Effector memory CD8-positive, alpha-beta T cell (primary cell): ENCODE data around the gene SYTL2.

Experiments
- ATAC-seq: fragments of 150-1000 bp; cut with Tn5 transposase; replicated peaks from 2 replicates; pipeline ENCODE4 v1.10.0; 2021; ENCODE audit warnings: mild to moderate bottlenecking, moderate library complexity
- DNase-seq, 3 experiments: peaks; one replicate each; pipeline ENCODE4 v3.0.0; 2021
- H3K27ac Mint-ChIP-seq, 2 donors: one replicate each; pipeline ENCODE4 v1.8.0; 2022; ENCODE audit warnings: mild to moderate bottlenecking in 2 of 2, mixed read lengths in 2 of 2, moderate library complexity in 2 of 2
- H3K27me3 Mint-ChIP-seq, 2 donors: one replicate each; pipeline ENCODE4 v1.8.0; 2022; ENCODE audit warnings: mixed read lengths in 2 of 2
- H3K36me3 Mint-ChIP-seq: one replicate; pipeline ENCODE4 v1.8.0; 2022; ENCODE audit warnings: mild to moderate bottlenecking, moderate library complexity, mixed read lengths; ENCODE audit not compliant: insufficient read depth
- H3K4me1 Mint-ChIP-seq, 2 donors: one replicate each; pipeline ENCODE4 v1.8.0; 2022; ENCODE audit warnings: low read depth in 2 of 2, mixed read lengths in 2 of 2
- H3K4me3 Mint-ChIP-seq, 2 donors: one replicate each; pipeline ENCODE4 v1.8.0; 2022; ENCODE audit warnings: mild to moderate bottlenecking in 2 of 2, mixed read lengths in 2 of 2, moderate library complexity in 2 of 2
- H3K9me3 Mint-ChIP-seq, 2 donors: one replicate each; pipeline ENCODE4 v1.8.0; 2022; ENCODE audit warnings: mixed read lengths in 2 of 2

Gene SYTL2

GRCh38 chr11:85821636-85822035 lies 10.7 kb upstream of the SYTL2 start:
- H3K36me3 Mint-ChIP-seq: peaks cover 9% of the 10 kb centered on the region
- H3K4me1 Mint-ChIP-seq: peaks cover 39 to 44% of the 10 kb centered on the region in 2 donors
- DNase-seq (no peak), ATAC-seq (no peak)
- H3K4me3 Mint-ChIP-seq: no peak overlapping the region
- H3K27me3 Mint-ChIP-seq: no peaks in the 10 kb centered on the region
- H3K27ac Mint-ChIP-seq: peak overlapping the region; percentile 19 to 90
- H3K9me3 Mint-ChIP-seq: no peaks in the 10 kb centered on the region

GRCh38 chr11:85819441-85819840 lies 8.5 kb upstream of the SYTL2 start:
- no peaks in the 10 kb centered on the region for H3K27me3 Mint-ChIP-seq
- peaks cover 6% of the 10 kb centered on the region for H3K36me3 Mint-ChIP-seq
- no peak for ATAC-seq
- DNase-seq: no peak
- no peaks in the 10 kb centered on the region for H3K9me3 Mint-ChIP-seq
- no peak overlapping the region for H3K4me3 Mint-ChIP-seq
- H3K4me1 Mint-ChIP-seq: peaks cover 23 to 25% of the 10 kb centered on the region in 2 donors
- H3K27ac Mint-ChIP-seq: no peak overlapping the region

GRCh38 chr11:85815186-85815931 lies 4.4 kb upstream of the SYTL2 start:
- ATAC-seq (no peak), DNase-seq (no peak)
- Mint-ChIP-seq H3K4me1 (peaks cover 19 to 21% of the 10 kb centered on the region in 2 donors), H3K36me3 (peaks cover 9% of the 10 kb centered on the region), H3K27me3 (no peaks in the 10 kb centered on the region), H3K4me3 (no peak overlapping the region), H3K9me3 (no peaks in the 10 kb centered on the region), H3K27ac (no peak overlapping the region)

GRCh38 chr11:85813721-85814120 lies 2.8 kb upstream of the SYTL2 start:
- ATAC-seq: no peak
- no peak overlapping the region for H3K4me3 Mint-ChIP-seq
- H3K9me3 Mint-ChIP-seq: no peaks in the 10 kb centered on the region
- H3K4me1 Mint-ChIP-seq: peaks cover 36 to 37% of the 10 kb centered on the region in 2 donors
- H3K36me3 Mint-ChIP-seq: peaks cover 24% of the 10 kb centered on the region
- H3K27me3 Mint-ChIP-seq: no peaks in the 10 kb centered on the region
- H3K27ac Mint-ChIP-seq: no peak overlapping the region
- no peak for DNase-seq

GRCh38 chr11:85811624-85812023 lies 683 bp upstream of the SYTL2 start:
- H3K9me3 Mint-ChIP-seq: no peaks in the 10 kb centered on the region
- H3K27me3 Mint-ChIP-seq: no peaks in the 10 kb centered on the region
- H3K36me3 Mint-ChIP-seq: peaks cover 28% of the 10 kb centered on the region
- no peak for ATAC-seq
- peak overlapping the region; percentile 95 to 97 for H3K4me3 Mint-ChIP-seq
- no peak for DNase-seq
- H3K4me1 Mint-ChIP-seq: peaks cover 42 to 43% of the 10 kb centered on the region in 2 donors
- peak overlapping the region; percentile 94 to 97 for H3K27ac Mint-ChIP-seq

GRCh38 chr11:85810521-85810870 lies 445 bp downstream of the SYTL2 start:
- ATAC-seq (no peak), DNase-seq (no peak)
- H3K36me3 Mint-ChIP-seq: peaks cover 31% of the 10 kb centered on the region
- no peaks in the 10 kb centered on the region for H3K27me3 Mint-ChIP-seq
- H3K27ac Mint-ChIP-seq: peak overlapping the region; percentile 94 to 97
- H3K9me3 Mint-ChIP-seq: no peaks in the 10 kb centered on the region
- H3K4me1 Mint-ChIP-seq: peaks cover 50 to 52% of the 10 kb centered on the region in 2 donors
- peak overlapping the region; percentile 95 to 97 for H3K4me3 Mint-ChIP-seq

- Mint-ChIP-seq H3K27me3 (no peaks in the 10 kb centered on the region), H3K27ac (peak overlapping the region; percentile 94 to 97), H3K36me3 (peaks cover 33% of the 10 kb centered on the region), H3K4me3 (peak overlapping the region; percentile 95 to 97), H3K9me3 (no peaks in the 10 kb centered on the region), H3K4me1 (peaks cover 54 to 57% of the 10 kb centered on the region in 2 donors)
- ATAC-seq: peak; percentile 38
- peak; percentile 20 to 32 (median 29) for DNase-seq
Observed at GRCh38 chr11:85809863-85810262, 1.1 kb downstream of the SYTL2 start.

- peak overlapping the region; percentile 95 to 97 for H3K4me3 Mint-ChIP-seq
- peaks cover 33% of the 10 kb centered on the region for H3K36me3 Mint-ChIP-seq
- ATAC-seq: peak; percentile 57
- no peaks in the 10 kb centered on the region for H3K9me3 Mint-ChIP-seq
- peak in 2 of 3 experiments; percentile 21 to 26 for DNase-seq
- H3K27ac Mint-ChIP-seq: peak overlapping the region; percentile 94 to 97
- peaks cover 57 to 62% of the 10 kb centered on the region in 2 donors for H3K4me1 Mint-ChIP-seq
- no peaks in the 10 kb centered on the region for H3K27me3 Mint-ChIP-seq
Observed at GRCh38 chr11:85809191-85809590, 1.8 kb downstream of the SYTL2 start.

- peaks cover 37% of the 10 kb centered on the region for H3K36me3 Mint-ChIP-seq
- H3K9me3 Mint-ChIP-seq: no peaks in the 10 kb centered on the region
- DNase-seq (no peak), ATAC-seq (no peak)
- H3K27me3 Mint-ChIP-seq: no peaks in the 10 kb centered on the region
- peaks cover 52 to 67% of the 10 kb centered on the region in 2 donors for H3K4me1 Mint-ChIP-seq
- peak overlapping the region in 1 of 2 donors; percentile 0 for H3K27ac Mint-ChIP-seq
- peak overlapping the region; percentile 5 to 6 for H3K4me3 Mint-ChIP-seq
Observed at GRCh38 chr11:85806876-85807275, 4.1 kb downstream of the SYTL2 start.

- Mint-ChIP-seq H3K27ac (peak overlapping the region; percentile 0 to 18), H3K27me3 (no peaks in the 10 kb centered on the region), H3K4me3 (peak overlapping the region in 1 of 2 donors; percentile 5), H3K4me1 (peaks cover 54 to 70% of the 10 kb centered on the region in 2 donors), H3K9me3 (no peaks in the 10 kb centered on the region), H3K36me3 (peaks cover 37% of the 10 kb centered on the region)
- ATAC-seq: no peak
- DNase-seq: no peak
Observed at GRCh38 chr11:85806016-85806415, 4.9 kb downstream of the SYTL2 start.

- Mint-ChIP-seq H3K4me1 (peaks cover 59 to 76% of the 10 kb centered on the region in 2 donors), H3K4me3 (peak overlapping the region; percentile 3 to 51), H3K9me3 (no peaks in the 10 kb centered on the region), H3K36me3 (peaks cover 33% of the 10 kb centered on the region), H3K27ac (peak overlapping the region; percentile 3 to 71), H3K27me3 (no peaks in the 10 kb centered on the region)
- DNase-seq (no peak), ATAC-seq (no peak)
Observed at GRCh38 chr11:85805387-85805786, 5.6 kb downstream of the SYTL2 start.

- H3K9me3 Mint-ChIP-seq: no peaks in the 10 kb centered on the region
- DNase-seq (no peak), ATAC-seq (no peak)
- peaks cover 58 to 74% of the 10 kb centered on the region in 2 donors for H3K4me1 Mint-ChIP-seq
- peaks cover 20% of the 10 kb centered on the region for H3K36me3 Mint-ChIP-seq
- no peak overlapping the region for H3K27ac Mint-ChIP-seq
- no peaks in the 10 kb centered on the region for H3K27me3 Mint-ChIP-seq
- no peak overlapping the region for H3K4me3 Mint-ChIP-seq
Observed at GRCh38 chr11:85803920-85804319, 7.0 kb downstream of the SYTL2 start.

GRCh38 chr11:85803303-85803702 lies 7.6 kb downstream of the SYTL2 start:
- ATAC-seq (no peak), DNase-seq (no peak)
- H3K27ac Mint-ChIP-seq: peak overlapping the region in 1 of 2 donors; percentile 47
- no peaks in the 10 kb centered on the region for H3K9me3 Mint-ChIP-seq
- peaks cover 18% of the 10 kb centered on the region for H3K36me3 Mint-ChIP-seq
- H3K27me3 Mint-ChIP-seq: no peaks in the 10 kb centered on the region
- no peak overlapping the region for H3K4me3 Mint-ChIP-seq
- H3K4me1 Mint-ChIP-seq: peaks cover 58 to 77% of the 10 kb centered on the region in 2 donors

GRCh38 chr11:85801527-85801926 lies 9.4 kb downstream of the SYTL2 start:
- Mint-ChIP-seq H3K9me3 (no peaks in the 10 kb centered on the region), H3K4me3 (peak overlapping the region; percentile 11 to 49), H3K27ac (peak overlapping the region; percentile 67 to 92), H3K36me3 (peaks cover 19% of the 10 kb centered on the region), H3K27me3 (no peaks in the 10 kb centered on the region), H3K4me1 (peaks cover 59 to 85% of the 10 kb centered on the region in 2 donors)
- DNase-seq: no peak
- ATAC-seq: no peak
